Measurements from ENCODE around the gene PAK1.

The PAK1 gene

DNA sequence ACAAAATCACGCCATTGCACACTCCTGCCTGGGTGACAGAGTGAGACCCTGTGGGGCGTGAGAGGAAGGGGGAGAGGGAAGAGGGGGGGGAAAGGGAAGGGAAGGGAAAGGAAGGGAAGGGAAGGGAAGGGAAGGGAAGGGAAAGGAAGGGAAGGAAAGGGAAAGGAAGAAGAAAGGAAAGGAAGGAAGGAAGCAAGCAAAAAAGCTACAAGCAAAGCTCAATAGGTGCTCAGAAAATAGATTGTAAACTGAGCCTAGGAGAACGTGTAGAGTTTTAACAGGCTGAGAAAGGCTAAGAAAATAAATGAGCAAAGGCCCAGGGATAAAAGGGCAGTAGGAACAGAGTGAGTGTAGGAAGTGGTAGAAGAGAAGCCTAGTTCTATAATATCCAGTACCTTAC is 141.6 kb downstream of the PAK1 start:
- Mint-ChIP-seq H3K9me3 (no peaks in the 10 kb centered on the region), H3K27me3 (no peaks in the 10 kb centered on the region), H3K4me3 (no peak overlapping the region), H3K4me1 (ENCODE audit: low read depth) (peaks cover under 1% of the 10 kb centered on the region), H3K27ac (no peak overlapping the region), H3K36me3 (ENCODE audit: low read depth) (peaks cover 24% of the 10 kb centered on the region)
- intact Hi-C loops (cut with micrococcal nuclease): loop anchor here (10.0 kb wide), 1 partner anchor 213 kb away; no protein-coding TSS in a partner anchor

- H3K4me3 Mint-ChIP-seq: no peak overlapping the region
- intact Hi-C loops (cut with micrococcal nuclease): no loop called here
- H3K27me3 Mint-ChIP-seq: no peaks in the 10 kb centered on the region
- H3K27ac Mint-ChIP-seq: no peak overlapping the region
- H3K36me3 Mint-ChIP-seq (ENCODE audit: low read depth): peaks cover 71% of the 10 kb centered on the region
- H3K9me3 Mint-ChIP-seq: no peaks in the 10 kb centered on the region
- H3K4me1 Mint-ChIP-seq (ENCODE audit: low read depth): peaks cover 4% of the 10 kb centered on the region
Measured at GRCh38 chr11:77325159-77325558, 148.7 kb downstream of the PAK1 start.

DNA sequence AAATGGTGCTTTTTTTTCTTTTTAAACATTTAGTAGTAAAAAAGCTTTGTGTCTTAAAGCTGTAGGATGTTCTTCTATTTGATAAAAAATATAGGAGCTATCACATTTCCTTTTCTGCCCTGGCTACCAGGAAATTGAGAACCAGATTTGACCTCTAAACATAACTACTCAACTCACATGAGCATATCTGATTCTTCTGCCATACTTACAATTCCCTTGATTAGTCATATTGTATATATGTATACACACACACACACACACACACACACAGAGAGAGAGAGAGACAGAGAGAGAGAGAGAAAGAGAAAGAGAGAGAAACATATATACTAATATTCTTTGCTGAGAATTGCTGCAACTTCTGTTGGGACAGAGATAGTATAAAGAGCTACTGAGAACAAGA is 149.4 kb downstream of the PAK1 start:
- intact Hi-C loops (cut with micrococcal nuclease): no loop called here
- Mint-ChIP-seq H3K27me3 (no peaks in the 10 kb centered on the region), H3K27ac (no peak overlapping the region), H3K4me1 (ENCODE audit: low read depth) (peaks cover 4% of the 10 kb centered on the region), H3K36me3 (ENCODE audit: low read depth) (peaks cover 71% of the 10 kb centered on the region), H3K9me3 (no peaks in the 10 kb centered on the region), H3K4me3 (no peak overlapping the region)

DNA sequence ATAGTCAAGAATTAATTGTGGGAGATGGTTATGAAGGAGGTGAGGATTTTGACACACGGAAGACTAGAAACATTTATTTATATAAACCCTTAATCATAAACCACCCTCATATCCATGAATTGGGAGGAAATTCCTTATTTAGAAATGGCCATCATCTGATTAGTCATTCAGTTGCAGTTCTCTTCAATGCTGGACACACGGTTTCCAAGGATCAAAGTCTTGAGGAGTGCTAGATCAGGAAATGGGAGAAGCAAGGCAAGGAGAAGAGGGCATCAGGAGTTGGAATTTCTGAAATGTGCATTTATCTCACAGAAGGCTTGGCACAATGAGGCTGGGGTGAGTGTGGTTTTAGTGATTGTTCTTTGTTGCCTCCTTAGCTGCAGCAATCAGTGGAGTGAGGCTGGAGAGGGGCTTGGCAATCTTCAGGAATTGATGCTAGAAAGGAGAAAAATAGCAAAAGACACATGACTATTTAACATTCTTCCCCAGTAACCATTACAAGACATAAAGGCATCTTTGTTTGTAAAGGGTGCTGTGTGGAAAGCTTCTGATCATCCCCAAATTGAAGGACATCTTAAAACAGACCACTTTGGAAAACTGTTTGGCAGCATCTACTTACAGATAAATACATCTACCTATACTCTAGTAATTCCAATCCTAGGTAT is 150.8 kb downstream of the PAK1 start:
- no peak overlapping the region for H3K27ac Mint-ChIP-seq
- H3K36me3 Mint-ChIP-seq (ENCODE audit: low read depth): peaks cover 56% of the 10 kb centered on the region
- intact Hi-C loops (cut with micrococcal nuclease): no loop called here
- H3K9me3 Mint-ChIP-seq: no peaks in the 10 kb centered on the region
- peaks cover 4% of the 10 kb centered on the region for H3K4me1 Mint-ChIP-seq (ENCODE audit: low read depth)
- no peaks in the 10 kb centered on the region for H3K27me3 Mint-ChIP-seq
- no peak overlapping the region for H3K4me3 Mint-ChIP-seq

DNA sequence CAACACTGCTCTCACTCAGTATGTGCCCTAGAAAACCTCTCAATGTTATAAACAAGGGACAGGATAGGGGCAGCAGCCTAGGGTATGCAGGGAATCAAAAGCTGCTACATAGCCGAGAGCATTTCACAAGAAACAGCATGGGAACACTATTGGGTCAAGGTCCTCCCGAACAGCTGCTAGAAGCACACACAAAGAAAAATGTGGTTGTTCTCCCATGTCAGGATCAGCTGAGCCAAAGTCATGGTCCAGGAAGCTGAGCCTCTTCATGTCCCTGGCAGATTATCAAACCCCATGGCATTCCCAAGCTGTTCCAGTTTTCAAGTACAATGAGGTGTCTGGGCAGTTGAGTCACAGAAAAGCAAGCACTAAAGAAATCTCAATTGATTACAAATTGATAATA is 151.4 kb downstream of the PAK1 start:
- Mint-ChIP-seq H3K27me3 (no peaks in the 10 kb centered on the region), H3K4me1 (ENCODE audit: low read depth) (peaks cover 4% of the 10 kb centered on the region), H3K4me3 (no peak overlapping the region), H3K27ac (no peak overlapping the region), H3K36me3 (ENCODE audit: low read depth) (peaks cover 51% of the 10 kb centered on the region), H3K9me3 (no peaks in the 10 kb centered on the region)
- intact Hi-C loops (cut with micrococcal nuclease): no loop called here

GRCh38 chr11:77320351-77320750 is 153.5 kb downstream of the PAK1 start:
- Mint-ChIP-seq H3K9me3 (no peaks in the 10 kb centered on the region), H3K27ac (no peak overlapping the region), H3K4me3 (no peak overlapping the region), H3K27me3 (peaks cover 4% of the 10 kb centered on the region), H3K4me1 (ENCODE audit: low read depth) (no peaks in the 10 kb centered on the region), H3K36me3 (ENCODE audit: low read depth) (peaks cover 38% of the 10 kb centered on the region)
- intact Hi-C loops (cut with micrococcal nuclease): no loop called here

GRCh38 chr11:77318600-77318999 is 155.3 kb downstream of the PAK1 start:
- H3K4me3 Mint-ChIP-seq: no peak overlapping the region
- H3K27me3 Mint-ChIP-seq: peaks cover 5% of the 10 kb centered on the region
- H3K27ac Mint-ChIP-seq: no peak overlapping the region
- peaks cover 27% of the 10 kb centered on the region for H3K36me3 Mint-ChIP-seq (ENCODE audit: low read depth)
- H3K4me1 Mint-ChIP-seq (ENCODE audit: low read depth): no peaks in the 10 kb centered on the region
- no peaks in the 10 kb centered on the region for H3K9me3 Mint-ChIP-seq
- intact Hi-C loops (cut with micrococcal nuclease): no loop called here

DNA sequence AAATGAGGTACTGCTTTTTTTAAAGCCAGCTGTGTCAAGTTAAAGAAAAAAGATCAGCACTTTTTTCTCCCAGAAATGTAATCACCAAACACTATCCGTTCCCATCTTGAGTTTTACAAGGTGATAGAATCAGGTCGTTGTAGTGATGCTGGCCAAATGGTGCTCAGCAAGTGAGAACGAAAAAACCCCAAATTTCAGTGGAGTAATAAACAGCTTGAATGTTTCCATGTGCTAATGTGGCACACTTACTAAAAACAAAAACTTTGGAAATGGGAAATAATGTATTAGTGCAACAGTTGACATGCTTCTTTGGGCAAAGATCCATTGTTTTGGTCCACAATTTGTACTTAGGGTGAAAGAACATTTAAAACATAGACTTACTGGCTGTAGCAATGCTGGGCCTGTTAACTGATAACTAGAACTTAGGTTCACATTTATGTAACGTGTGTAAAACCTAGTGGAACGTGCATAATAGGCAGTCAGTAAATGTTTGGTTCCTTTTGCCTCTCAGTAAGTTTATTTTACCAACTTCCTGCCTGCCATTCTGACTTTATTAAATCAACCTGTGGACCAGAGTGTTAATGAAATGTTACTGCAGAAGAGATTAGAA is 157.1 kb downstream of the PAK1 start:
- intact Hi-C loops (cut with micrococcal nuclease): no loop called here
- H3K36me3 Mint-ChIP-seq (ENCODE audit: low read depth): peaks cover 9% of the 10 kb centered on the region
- no peak overlapping the region for H3K4me3 Mint-ChIP-seq
- H3K4me1 Mint-ChIP-seq (ENCODE audit: low read depth): no peaks in the 10 kb centered on the region
- H3K27me3 Mint-ChIP-seq: peaks cover 5% of the 10 kb centered on the region
- H3K27ac Mint-ChIP-seq: no peak overlapping the region
- no peaks in the 10 kb centered on the region for H3K9me3 Mint-ChIP-seq

- H3K27ac Mint-ChIP-seq: no peak overlapping the region
Measured at GRCh38 chr11:77312107-77312506, 161.8 kb downstream of the PAK1 start.

GRCh38 chr11:77311701-77312100 is 162.2 kb downstream of the PAK1 start:
- intact Hi-C loops (cut with micrococcal nuclease): no loop called here
- Mint-ChIP-seq H3K27ac (no peak overlapping the region), H3K27me3 (peaks cover 8% of the 10 kb centered on the region), H3K9me3 (no peaks in the 10 kb centered on the region), H3K4me1 (ENCODE audit: low read depth) (no peaks in the 10 kb centered on the region), H3K4me3 (no peak overlapping the region), H3K36me3 (ENCODE audit: low read depth) (no peaks in the 10 kb centered on the region)

More at GRCh38 chr11:77312107-77312506, 161.8 kb downstream of the PAK1 start:
- H3K4me1 Mint-ChIP-seq (ENCODE audit: low read depth): no peaks in the 10 kb centered on the region
- no peak overlapping the region for H3K4me3 Mint-ChIP-seq
- peaks cover 8% of the 10 kb centered on the region for H3K27me3 Mint-ChIP-seq
- intact Hi-C loops (cut with micrococcal nuclease): no loop called here
- no peaks in the 10 kb centered on the region for H3K36me3 Mint-ChIP-seq (ENCODE audit: low read depth)
- H3K9me3 Mint-ChIP-seq: no peaks in the 10 kb centered on the region

DNA sequence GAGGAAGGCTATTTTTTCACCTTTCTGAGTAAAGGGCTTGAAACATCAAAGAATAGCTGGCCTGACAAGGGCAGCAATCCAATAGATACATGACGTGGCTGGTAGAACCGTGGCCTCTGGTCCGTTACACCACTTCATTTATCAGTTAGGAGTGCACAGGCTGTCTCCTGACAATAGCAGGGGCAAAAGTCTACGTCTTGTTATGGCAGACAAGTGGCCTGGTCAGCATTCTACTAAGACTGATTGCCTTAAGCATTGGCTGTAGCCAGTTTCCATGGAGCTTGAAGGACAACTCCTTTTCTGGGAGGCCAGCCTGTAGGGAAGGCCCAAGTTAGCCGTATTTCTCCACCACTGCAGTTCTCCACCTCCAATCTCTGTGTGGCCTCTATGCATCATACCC is 163.2 kb downstream of the PAK1 start:
- H3K4me1 Mint-ChIP-seq (ENCODE audit: low read depth): no peaks in the 10 kb centered on the region

GRCh38 chr11:77309401-77310085 is 164.4 kb downstream of the PAK1 start:
- Mint-ChIP-seq H3K4me3 (no peak overlapping the region), H3K9me3 (no peaks in the 10 kb centered on the region), H3K27ac (no peak overlapping the region), H3K4me1 (ENCODE audit: low read depth) (no peaks in the 10 kb centered on the region), H3K36me3 (ENCODE audit: low read depth) (no peaks in the 10 kb centered on the region), H3K27me3 (peaks cover 2% of the 10 kb centered on the region)
- intact Hi-C loops (cut with micrococcal nuclease): no loop called here

More for the DNA sequence above, 163.2 kb downstream of the PAK1 start:
- no peak overlapping the region for H3K27ac Mint-ChIP-seq
- H3K4me3 Mint-ChIP-seq: no peak overlapping the region
- no peaks in the 10 kb centered on the region for H3K36me3 Mint-ChIP-seq (ENCODE audit: low read depth)
- H3K9me3 Mint-ChIP-seq: no peaks in the 10 kb centered on the region
- H3K27me3 Mint-ChIP-seq: peaks cover 6% of the 10 kb centered on the region
- intact Hi-C loops (cut with micrococcal nuclease): no loop called here

GRCh38 chr11:77308838-77309237 is 165.1 kb downstream of the PAK1 start:
- Mint-ChIP-seq H3K36me3 (ENCODE audit: low read depth) (no peaks in the 10 kb centered on the region), H3K4me1 (ENCODE audit: low read depth) (no peaks in the 10 kb centered on the region), H3K4me3 (no peak overlapping the region), H3K27ac (no peak overlapping the region), H3K27me3 (peaks cover 2% of the 10 kb centered on the region), H3K9me3 (no peaks in the 10 kb centered on the region)
- intact Hi-C loops (cut with micrococcal nuclease): no loop called here

DNA sequence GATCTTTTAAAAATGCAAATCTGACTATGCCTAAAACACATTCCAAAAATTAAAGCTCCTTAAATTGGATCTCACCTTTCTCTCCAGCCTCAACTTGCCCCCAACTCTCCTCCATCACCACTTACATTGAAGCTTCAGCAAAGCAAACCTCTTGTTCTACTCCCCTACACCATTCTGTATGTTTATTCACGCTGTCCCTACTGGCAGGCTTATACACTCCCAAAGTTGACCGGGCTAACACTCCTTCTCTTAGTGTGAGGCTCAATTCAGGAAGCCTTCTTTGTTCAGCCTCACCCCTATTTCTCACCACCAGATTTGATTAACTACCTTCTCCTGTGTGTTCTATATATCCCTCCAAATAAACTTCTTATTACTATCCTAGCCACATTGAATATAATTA is 170.6 kb downstream of the PAK1 start:
- H3K9me3 Mint-ChIP-seq: no peaks in the 10 kb centered on the region
- H3K27me3 Mint-ChIP-seq: peaks cover 1% of the 10 kb centered on the region
- H3K36me3 Mint-ChIP-seq (ENCODE audit: low read depth): no peaks in the 10 kb centered on the region
- no peaks in the 10 kb centered on the region for H3K4me1 Mint-ChIP-seq (ENCODE audit: low read depth)
- no peak overlapping the region for H3K4me3 Mint-ChIP-seq
- H3K27ac Mint-ChIP-seq: no peak overlapping the region
- intact Hi-C loops (cut with micrococcal nuclease): no loop called here

Data from dendritic cell treated with granulocyte-macrophage colony-stimulating factor and Interleukin-4, amounts not matched to agents 40 ng/mL and 50 ng/mL, for 4 days (primary cell).